Measurements from ENCODE around the gene STK38L.

GRCh38 chr12:27213304-27213703 is 30.8 kb upstream of the STK38L start:
- TF ChIP-seq CTCF (IDR thresholded peaks at IDR 0.05) = no peak
- TF ChIP-seq POLR2A (IDR thresholded peaks at IDR 0.05) = no peak

All from testis (tissue), 2 donors.